SK-N-SH (cell line): ENCODE results near the gene ARFRP1. TPM values are rescaled to one million over a fixed set of nuclear protein-coding genes. Genes with fewer than 3 reads are reported as not detected.

ENCODE experiments used
- CTCF ChIA-PET: fragments of 300-600, 350-600 bp; formaldehyde crosslinking; extraction: SDS; loops from one replicate; lab custom pipeline; 2021; lab: Yijun Ruan, JAX
- POLR2A ChIA-PET: fragments of 350-600 bp; sonication (Branson Sonifier 250); formaldehyde crosslinking; extraction: SDS; loops from one replicate; lab custom pipeline; 2020; ENCODE audit warnings: antibody characterized with exemption, inconsistent platforms; lab: Yijun Ruan, JAX
- DNase-seq: peaks from one replicate; pipeline ENCODE4 v3.0.0; 2012
- H2AFZ ChIP-seq: fragments of 200-600 bp; sonication (generic); 2 replicates; pipeline ENCODE4 v1.8.1; 2016; ENCODE audit warnings: antibody characterized with exemption, mild to moderate bottlenecking, low read depth
- H3F3A ChIP-seq: fragments of 200-600 bp; sonication (generic); replicated peaks from 2 replicates; pipeline ENCODE3; 2016; ENCODE audit warnings: antibody characterized with exemption, mild to moderate bottlenecking; ENCODE audit not compliant: insufficient read depth
- H3K27ac ChIP-seq, 2 experiments: fragments of 200-500 bp in 1 of 2; fragments of 200-600 bp in 1 of 2; sonication (Bioruptor generic) in 1 of 2; sonication (generic), shearing (Covaris generic) in 1 of 2; 2 replicates each; pipeline versions ENCODE4 v1.5.1 to v1.6.1; 2014 to 2016; ENCODE audit warnings: low read depth in 2 of 2, inconsistent platforms in 1 of 2, low read length in 1 of 2, mild to moderate bottlenecking in 1 of 2, mixed read lengths in 1 of 2
- H3K27me3 ChIP-seq: fragments of 200-600 bp; sonication (generic), shearing (Covaris generic); 2 replicates; pipeline ENCODE4 v1.6.1; 2016; ENCODE audit warnings: mixed run types; ENCODE audit not compliant: insufficient read depth
- H3K36me3 ChIP-seq, 2 experiments: fragments of 200-500 bp in 1 of 2; fragments of 200-600 bp in 1 of 2; sonication (Bioruptor generic) in 1 of 2; sonication (generic) in 1 of 2; replicated peaks in 1 of 2; 2 replicates each; pipeline versions ENCODE3 to v1.5.1; 2014 to 2016; ENCODE audit warnings: low read length in 1 of 2, mild to moderate bottlenecking in 1 of 2; ENCODE audit not compliant: insufficient read depth in 2 of 2, control insufficient read depth in 1 of 2
- H3K4me1 ChIP-seq, 2 experiments: fragments of 200-500 bp in 1 of 2; fragments of 200-600 bp in 1 of 2; sonication (Bioruptor generic) in 1 of 2; sonication (generic), shearing (Covaris generic) in 1 of 2; 2 replicates each; pipeline versions ENCODE4 v1.5.1 to v1.6.1; 2014 to 2016; ENCODE audit warnings: low read depth in 1 of 2, low read length in 1 of 2, mixed run types in 1 of 2; ENCODE audit not compliant: insufficient read depth in 2 of 2, control insufficient read depth in 1 of 2
- H3K4me2 ChIP-seq: fragments of 200-600 bp; sonication (generic), shearing (Covaris generic); 2 replicates; pipeline ENCODE4 v1.6.1; 2017; ENCODE audit warnings: mixed run types
- H3K4me3 ChIP-seq, 2 experiments: fragments of 200-500 bp in 1 of 2; fragments of 200-600 bp in 1 of 2; sonication (Bioruptor generic) in 1 of 2; sonication (generic), shearing (Covaris generic) in 1 of 2; 2 replicates each; pipeline versions ENCODE4 v1.5.1 to v1.8.1; 2014 to 2016; ENCODE audit warnings: low read depth in 2 of 2, inconsistent platforms in 1 of 2, low read length in 1 of 2, mild to moderate bottlenecking in 1 of 2, mixed read lengths in 1 of 2, moderate library complexity in 1 of 2
- H3K79me2 ChIP-seq: fragments of 200-600 bp; sonication (generic); 2 replicates; pipeline ENCODE4 v1.8.1; 2017; ENCODE audit warnings: mild to moderate bottlenecking; ENCODE audit not compliant: insufficient read depth
- H3K9ac ChIP-seq: fragments of 200-600 bp; sonication (generic); 2 replicates; pipeline ENCODE4 v1.6.1; 2017; ENCODE audit warnings: mixed run types
- H3K9me2 ChIP-seq: fragments of 200-600 bp; sonication (generic); 2 replicates; pipeline ENCODE4 v1.6.1; 2017; ENCODE audit warnings: mixed run types
- H3K9me3 ChIP-seq: fragments of 200-600 bp; sonication (generic); 2 replicates; pipeline ENCODE4 v1.6.1; 2017; ENCODE audit warnings: mixed run types, mild to moderate bottlenecking, moderate library complexity
- H4K20me1 ChIP-seq: fragments of 200-600 bp; sonication (generic); 2 replicates; pipeline ENCODE4 v1.6.1; 2017; ENCODE audit warnings: mild to moderate bottlenecking, mixed run types; ENCODE audit not compliant: insufficient read depth
- FOXJ3 ChIP-seq: sonication (generic); formaldehyde crosslinking; IDR thresholded peaks from 2 replicates; pipeline ENCODE4 v1.5.1; 2020; ENCODE audit warnings: mild to moderate bottlenecking, missing genetic modification reagents
- JUND ChIP-seq: IDR thresholded peaks from 2 replicates; pipeline ENCODE4 v1.4.0; 2012
- MAX ChIP-seq: IDR thresholded peaks from 2 replicates; pipeline ENCODE4 v1.4.0; 2012; ENCODE audit warnings: low read depth
- MEF2A ChIP-seq: IDR thresholded peaks from 2 replicates; pipeline ENCODE4 v1.4.0; 2012; ENCODE audit warnings: low read depth, borderline replicate concordance
- POLR2AphosphoS5 ChIP-seq: IDR thresholded peaks from 2 replicates; pipeline ENCODE4 v1.6.1; 2012; ENCODE audit warnings: low read depth, low read length
- REST ChIP-seq: IDR thresholded peaks from 2 replicates; pipeline ENCODE4 v1.6.1; 2012; ENCODE audit warnings: mild to moderate bottlenecking, low read depth, low read length, moderate library complexity
- SIN3A ChIP-seq: IDR thresholded peaks from 2 replicates; pipeline ENCODE4 v1.6.1; 2012; ENCODE audit warnings: low read depth, mild to moderate bottlenecking, low read length, moderate library complexity, borderline replicate concordance
- SMC3 ChIP-seq: IDR thresholded peaks from 2 replicates; pipeline ENCODE4 v1.6.1; 2012; ENCODE audit warnings: low read depth, low read length, improper control_type of control experiment
- TAF1 ChIP-seq: IDR thresholded peaks from 2 replicates; pipeline ENCODE4 v1.6.1; 2012; ENCODE audit warnings: low read depth, mild to moderate bottlenecking, low read length, moderate library complexity, borderline replicate concordance
- TCF12 ChIP-seq: IDR thresholded peaks from 2 replicates; pipeline ENCODE4 v1.4.0; 2012
- USF1 ChIP-seq: IDR thresholded peaks from 2 replicates; pipeline ENCODE4 v1.4.0; 2012; ENCODE audit warnings: low read depth, borderline replicate concordance
- USF2 ChIP-seq: fragments of 150-350 bp; IDR thresholded peaks from 2 replicates; pipeline ENCODE4 v1.6.1; 2017; ENCODE audit warnings: antibody characterized with exemption, low read length, low read depth, borderline replicate concordance
- ZBTB33 ChIP-seq: IDR thresholded peaks from 2 replicates; pipeline ENCODE4 v1.4.0; 2012; ENCODE audit warnings: low read depth, borderline replicate concordance
- WGBS: methylation state at CpG from one replicate; pipeline ENCODE4 v1.1.6; 2017; ENCODE audit warnings: low lambda C conversion rate; 5-methylcytosine and 5-hydroxymethylcytosine counted together
- polyA plus RNA-seq, 3 experiments: library from polyadenylated mRNA; depleted of rRNA; stranded (reverse); fragments of >200 nt; gene quantifications; 2 replicates each; pipeline ENCODE4 v1.2.3, GENCODE V29; 2012

Gene ARFRP1
- polyA plus RNA-seq, 1 of the 3 experiments (the other 2 are of a cell fraction) = 72.8 TPM

- H3K9me3 ChIP-seq = no peaks in the 10 kb centered on the region
- no peak overlapping the region for H3K9ac ChIP-seq
- peak overlapping the region in 1 of 2 experiments; percentile 47; a peak in 1 of 4 replicates for H3K27ac ChIP-seq
- no peaks in the 10 kb centered on the region for H3K9me2 ChIP-seq
- H3F3A ChIP-seq = no peaks in the 10 kb centered on the region
- no CpG with 5 or more reads among the region's 6 CpGs for WGBS
- no peak for DNase-seq
- no peak overlapping the region for H2AFZ ChIP-seq
- no peak overlapping the region for H3K4me3 ChIP-seq
- ChIA-PET CTCF (no interaction called here), POLR2A (interaction anchor here (1.6 to 3.4 kb wide), 2 partner anchors 12 to 283 kb away, joined by 3 to 22 read pairs; partner anchors contain the start of genes ARFRP1, SAMD10 and ZGPAT)
- peaks cover 0 to 9% of the 10 kb centered on the region in 2 experiments for H3K36me3 ChIP-seq
- TF ChIP-seq ZBTB33 = no peak
- 0 out of 2 replicates have a peak, but pooled peaks have one; percentile 42 for TF ChIP-seq REST
- no peaks in the 10 kb centered on the region for H4K20me1 ChIP-seq
- H3K27me3 ChIP-seq = no peaks in the 10 kb centered on the region
- peaks cover 19 to 22% of the 10 kb centered on the region in 2 experiments; a peak in 3 of 4 replicates for H3K4me1 ChIP-seq
- H3K79me2 ChIP-seq = no peaks in the 10 kb centered on the region
- H3K4me2 ChIP-seq = no peak overlapping the region
These were observed 11.5 kb downstream of the ARFRP1 start for GRCh38 chr20:63696306-63696627.

GRCh38 chr20:63695424-63696305 is 12.1 kb downstream of the ARFRP1 start:
- no peak overlapping the region for H3K4me2 ChIP-seq
- H3K4me3 ChIP-seq = no peak overlapping the region
- peak; percentile 41 for DNase-seq
- H3K4me1 ChIP-seq = peaks cover 19 to 22% of the 10 kb centered on the region in 2 experiments; a peak in 3 of 4 replicates
- no peak overlapping the region for H2AFZ ChIP-seq
- 92% methylated on average over 12 of the region's 25 CpGs for WGBS
- peak overlapping the region in 1 of 2 experiments; percentile 47; a peak in 1 of 4 replicates for H3K27ac ChIP-seq
- H3K27me3 ChIP-seq = no peaks in the 10 kb centered on the region
- CTCF ChIA-PET = no interaction called here
- H3K79me2 ChIP-seq = no peaks in the 10 kb centered on the region
- no peaks in the 10 kb centered on the region for H3K9me3 ChIP-seq
- POLR2A ChIA-PET = interaction anchor here (1.1 to 3.4 kb wide), 2 partner anchors 12 to 32 kb away, joined by 4 to 22 read pairs; partner anchors contain the start of genes ARFRP1 and ZGPAT
- H3K9ac ChIP-seq = no peak overlapping the region
- H3K9me2 ChIP-seq = no peaks in the 10 kb centered on the region
- H3K36me3 ChIP-seq = peaks cover 0 to 9% of the 10 kb centered on the region in 2 experiments
- no peaks in the 10 kb centered on the region for H3F3A ChIP-seq
- H4K20me1 ChIP-seq = no peaks in the 10 kb centered on the region
- TF ChIP-seq USF2 = no peak
- no peak for TF ChIP-seq SMC3
- TF ChIP-seq USF1 = no peak
- TF ChIP-seq MEF2A = no peak
- TF ChIP-seq ZBTB33 = no peak
- TF ChIP-seq FOXJ3 (CRISPR knock-in tag) = no peak
- no peak for TF ChIP-seq POLR2AphosphoS5
- TF ChIP-seq TCF12 = no peak
- no peak for TF ChIP-seq TAF1
- no peak for TF ChIP-seq JUND
- no peak for TF ChIP-seq MAX
- no peak for TF ChIP-seq SIN3A
